LNCaP clone FGC (cell line): ENCODE results near the gene SLC30A3.
"Not testable (repeated sequence)": the region's sequence is repeated elsewhere in the genome, so short reads cannot be mapped to it uniquely, and the experiment has no call there.

Experiments
- DNase-seq: peaks from one replicate; pipeline ENCODE4 v3.0.0-alpha.2; 2011; ENCODE audit warnings: low read depth
- H3K4me3 ChIP-seq: 2 replicates; pipeline ENCODE4 v1.5.1; 2011; ENCODE audit warnings: mild to moderate bottlenecking, low read depth, low read length, control low read depth
- TF ChIP-seq, protein P1 (sequence below): IDR thresholded peaks from 2 replicates; pipeline ENCODE4 v1.5.1; 2012; ENCODE audit warnings: mild to moderate bottlenecking; ENCODE audit not compliant: control insufficient read depth, insufficient read depth; ENCODE audit errors: extremely low read depth

The SLC30A3 gene

DNA sequence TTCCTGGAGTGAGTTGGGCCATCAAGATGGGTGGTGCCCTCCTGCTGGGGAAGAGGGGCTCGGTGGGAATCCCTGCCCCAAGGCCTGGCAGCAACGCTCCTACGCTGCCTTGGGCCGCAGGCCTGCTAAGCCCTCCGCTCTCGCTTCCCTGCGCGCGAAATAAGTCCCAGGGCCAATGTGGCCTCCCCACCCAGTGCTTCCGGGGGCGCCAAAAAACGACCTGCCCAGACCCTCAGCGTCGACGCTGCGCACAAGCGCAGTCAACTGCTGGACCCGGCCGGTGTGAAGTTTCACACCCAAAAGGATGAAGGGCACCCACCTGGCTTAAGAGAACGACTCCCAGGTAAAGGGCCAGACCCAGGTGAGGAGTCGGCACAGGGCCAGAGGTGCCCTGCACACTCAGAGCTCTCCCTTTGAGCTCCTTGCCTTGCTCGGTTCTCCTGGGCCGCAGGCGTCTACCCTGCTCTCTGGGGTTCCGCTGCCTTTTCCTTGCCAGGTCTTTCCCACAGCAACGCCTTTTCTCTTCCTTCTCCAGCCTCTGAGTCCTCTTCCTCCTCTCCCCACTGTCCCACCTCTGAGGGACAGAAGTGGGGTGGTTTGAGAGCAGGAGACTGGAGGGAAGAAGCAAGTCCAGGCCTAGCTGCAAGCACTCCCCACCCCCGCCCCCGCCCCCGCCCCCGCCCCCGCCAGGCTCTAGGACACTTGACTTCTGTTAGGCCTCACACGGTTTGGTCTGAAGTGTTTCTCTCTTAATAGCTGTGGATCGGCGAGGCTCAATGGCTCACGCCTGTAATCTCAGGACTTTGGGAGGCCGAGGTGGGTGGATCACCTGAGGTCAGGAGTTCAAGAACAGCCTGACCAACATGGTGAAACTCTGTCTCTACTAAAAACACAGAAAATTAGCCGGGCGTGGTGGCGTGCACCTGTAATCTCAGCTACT is 12.6 kb upstream of the SLC30A3 start, which contains the start of gene DNAJC5G:
Gene DNAJC5G, plus strand, starts transcription at position 223 of the 940 bp plus-strand sequence. CDS start 1,296 bp downstream, outside the sequence.
- DNase-seq, result no peak
- H3K4me3 ChIP-seq, result no peak within 1 kb of the TSS
- TF ChIP-seq, protein P1, sequence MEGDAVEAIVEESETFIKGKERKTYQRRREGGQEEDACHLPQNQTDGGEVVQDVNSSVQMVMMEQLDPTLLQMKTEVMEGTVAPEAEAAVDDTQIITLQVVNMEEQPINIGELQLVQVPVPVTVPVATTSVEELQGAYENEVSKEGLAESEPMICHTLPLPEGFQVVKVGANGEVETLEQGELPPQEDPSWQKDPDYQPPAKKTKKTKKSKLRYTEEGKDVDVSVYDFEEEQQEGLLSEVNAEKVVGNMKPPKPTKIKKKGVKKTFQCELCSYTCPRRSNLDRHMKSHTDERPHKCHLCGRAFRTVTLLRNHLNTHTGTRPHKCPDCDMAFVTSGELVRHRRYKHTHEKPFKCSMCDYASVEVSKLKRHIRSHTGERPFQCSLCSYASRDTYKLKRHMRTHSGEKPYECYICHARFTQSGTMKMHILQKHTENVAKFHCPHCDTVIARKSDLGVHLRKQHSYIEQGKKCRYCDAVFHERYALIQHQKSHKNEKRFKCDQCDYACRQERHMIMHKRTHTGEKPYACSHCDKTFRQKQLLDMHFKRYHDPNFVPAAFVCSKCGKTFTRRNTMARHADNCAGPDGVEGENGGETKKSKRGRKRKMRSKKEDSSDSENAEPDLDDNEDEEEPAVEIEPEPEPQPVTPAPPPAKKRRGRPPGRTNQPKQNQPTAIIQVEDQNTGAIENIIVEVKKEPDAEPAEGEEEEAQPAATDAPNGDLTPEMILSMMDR, result no peak

- not testable (repeated sequence) for H3K4me3 ChIP-seq, DNase-seq
Observed at GRCh38 chr2:27272537-27273522, 10.0 kb upstream of the SLC30A3 start.

DNA sequence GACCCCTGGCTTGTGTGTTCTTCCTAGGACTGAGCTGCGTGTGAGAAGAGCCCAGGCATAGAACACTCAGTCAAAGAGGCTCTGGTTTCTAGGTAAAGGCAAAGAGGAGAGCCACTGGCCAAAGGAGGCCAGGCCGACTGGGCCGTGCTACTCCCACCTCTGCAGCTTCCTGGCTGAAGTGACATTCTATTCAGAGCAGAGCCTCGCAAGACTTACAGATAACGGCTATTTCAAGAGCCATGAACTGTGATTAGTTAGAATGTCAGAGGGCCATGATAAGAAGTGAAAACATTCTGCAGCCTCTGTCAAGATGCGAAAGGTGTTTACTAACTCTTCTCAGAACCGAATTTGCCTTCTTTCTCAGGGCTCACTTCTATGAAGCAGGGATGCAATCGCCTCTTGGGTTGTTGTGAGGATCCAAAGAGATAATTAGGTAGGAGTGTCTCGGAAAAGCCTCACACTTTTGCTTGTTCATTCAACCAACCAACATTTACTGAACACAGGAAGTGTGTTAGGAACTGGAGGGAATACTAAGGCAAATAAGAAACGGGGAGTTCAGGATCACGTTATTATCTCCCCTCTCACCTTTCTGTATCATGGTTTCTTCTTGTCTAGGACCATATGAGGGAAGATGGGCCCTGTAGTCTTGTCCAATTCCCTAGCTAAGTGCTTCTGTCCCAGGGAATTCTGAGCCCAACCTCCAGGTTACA is 8.9 kb upstream of the SLC30A3 start:
- DNase-seq, result no peak
- TF ChIP-seq, protein P1, result no peak
- H3K4me3 ChIP-seq, result no peak overlapping the region

DNA sequence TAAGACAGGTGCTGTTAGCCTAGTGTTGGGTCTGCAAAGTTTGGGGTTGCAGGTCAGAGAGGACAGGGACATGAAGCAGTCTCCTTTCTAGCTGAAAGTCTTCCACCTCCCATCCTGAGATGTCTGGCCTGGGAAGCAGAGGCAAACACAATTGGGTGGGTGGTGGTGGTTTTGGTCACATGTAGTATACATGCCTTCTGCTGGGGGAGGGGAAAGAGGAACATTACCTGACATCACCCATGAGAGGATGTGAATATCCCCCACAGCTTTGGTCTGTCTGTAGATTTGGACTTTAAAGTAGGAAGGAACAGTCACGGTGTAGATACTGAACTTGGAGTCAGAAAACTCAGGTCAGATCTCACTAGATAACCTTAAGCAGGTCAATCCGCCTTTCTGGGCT is 7.8 kb upstream of the SLC30A3 start:
- TF ChIP-seq, protein P1, result no peak
- H3K4me3 ChIP-seq, result no peak overlapping the region
- DNase-seq, result no peak

DNA sequence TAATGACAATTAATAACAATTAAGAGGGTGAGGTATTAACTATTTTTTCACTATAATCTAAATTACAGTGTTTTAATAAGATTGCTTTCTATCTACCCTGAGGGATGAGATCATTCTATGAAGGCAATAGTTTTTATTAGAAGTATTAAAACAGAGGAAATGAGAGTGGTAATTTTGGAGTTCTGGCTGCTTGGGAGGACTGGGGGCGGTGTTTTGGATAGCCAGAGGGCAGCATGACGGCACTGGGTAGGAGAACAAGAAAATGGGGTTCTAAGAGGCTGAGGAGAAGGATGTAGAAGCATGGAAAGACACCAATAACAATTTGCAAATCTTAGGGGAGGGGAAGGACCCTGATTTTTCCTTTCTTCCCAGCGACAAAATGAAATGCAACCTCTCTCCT is 7.3 kb upstream of the SLC30A3 start:
- H3K4me3 ChIP-seq, result no peak overlapping the region
- TF ChIP-seq, protein P1, result no peak
- DNase-seq, result no peak

- DNase-seq, H3K4me3 ChIP-seq: not testable (repeated sequence)
Observed at GRCh38 chr2:27268296-27268695, 5.4 kb upstream of the SLC30A3 start.

- no peak for DNase-seq
- no peak overlapping the region for H3K4me3 ChIP-seq
- TF ChIP-seq, protein P1, result no peak
Observed at GRCh38 chr2:27265536-27265870, 2.7 kb upstream of the SLC30A3 start.
